ENCODE results near the gene TEF. TPM values are rescaled to one million over a fixed set of nuclear protein-coding genes. Genes with fewer than 3 reads are reported as not detected.

Gene TEF
- total RNA-seq, 1 experiment from 2014 or later: 2.2 TPM

- POLR2A ChIA-PET: no interaction called here
- no TSS peak for BruUV-seq (replicated peaks)
- CTCF ChIA-PET: no interaction called here
Observed at GRCh38 chr22:41343717-41344116, 38.0 kb upstream of the TEF start.

GRCh38 chr22:41344189-41344788, 37.5 kb upstream of the TEF start:
- Mint-ChIP-seq H3K4me3 (ENCODE audit: unreplicated experiment) (no peak overlapping the region), H3K4me1 (ENCODE audit: insufficient read depth, unreplicated experiment) (no peaks in the 10 kb centered on the region), H3K27ac (ENCODE audit: low read depth, unreplicated experiment) (no peak overlapping the region), H3K9me3 (ENCODE audit: unreplicated experiment) (no peaks in the 10 kb centered on the region), H3K27me3 (ENCODE audit: insufficient read depth, unreplicated experiment) (no peaks in the 10 kb centered on the region), H3K36me3 (ENCODE audit: insufficient read depth, unreplicated experiment) (peaks cover 68% of the 10 kb centered on the region)
- intact Hi-C loops (cut with micrococcal nuclease): no loop called here
- no TSS peak for BruUV-seq (replicated peaks)
- DNase-seq (ENCODE audit: unreplicated experiment): no peak
- TF ChIP-seq CTCF (IDR thresholded peaks at IDR 0.05; ENCODE audit: unreplicated experiment): no peak
- ChIA-PET POLR2A (interaction anchor here (1.5 kb wide), 1 partner anchor 105 kb away, joined by 3 read pairs; no protein-coding TSS in a partner anchor), CTCF (no interaction called here)

More at GRCh38 chr22:41343717-41344116, 38.0 kb upstream of the TEF start:
- H3K27ac Mint-ChIP-seq (ENCODE audit: low read depth, unreplicated experiment): no peak overlapping the region
- no peaks in the 10 kb centered on the region for H3K27me3 Mint-ChIP-seq (ENCODE audit: insufficient read depth, unreplicated experiment)
- no peak for DNase-seq (ENCODE audit: unreplicated experiment)
- no peaks in the 10 kb centered on the region for H3K4me1 Mint-ChIP-seq (ENCODE audit: insufficient read depth, unreplicated experiment)
- intact Hi-C loops (cut with micrococcal nuclease): no loop called here
- no peak for TF ChIP-seq CTCF (IDR thresholded peaks at IDR 0.05; ENCODE audit: unreplicated experiment)
- H3K4me3 Mint-ChIP-seq (ENCODE audit: unreplicated experiment): no peak overlapping the region
- no peaks in the 10 kb centered on the region for H3K9me3 Mint-ChIP-seq (ENCODE audit: unreplicated experiment)
- H3K36me3 Mint-ChIP-seq (ENCODE audit: insufficient read depth, unreplicated experiment): peaks cover 73% of the 10 kb centered on the region

- Mint-ChIP-seq H3K36me3 (ENCODE audit: insufficient read depth, unreplicated experiment) (peaks cover 64% of the 10 kb centered on the region), H3K9me3 (ENCODE audit: unreplicated experiment) (no peaks in the 10 kb centered on the region), H3K4me3 (ENCODE audit: unreplicated experiment) (no peak overlapping the region), H3K4me1 (ENCODE audit: insufficient read depth, unreplicated experiment) (peaks cover 11% of the 10 kb centered on the region), H3K27me3 (ENCODE audit: insufficient read depth, unreplicated experiment) (no peaks in the 10 kb centered on the region), H3K27ac (ENCODE audit: low read depth, unreplicated experiment) (no peak overlapping the region)
- CTCF ChIA-PET: no interaction called here
- BruUV-seq (replicated peaks): no TSS peak
- POLR2A ChIA-PET: interaction anchor here (1.5 kb wide), 1 partner anchor 103 kb away, joined by 3 read pairs; no protein-coding TSS in a partner anchor
- intact Hi-C loops (cut with micrococcal nuclease): no loop called here
- TF ChIP-seq CTCF (IDR thresholded peaks at IDR 0.05; ENCODE audit: unreplicated experiment): no peak
- DNase-seq (ENCODE audit: unreplicated experiment): no peak
Observed at GRCh38 chr22:41345807-41346335, 35.9 kb upstream of the TEF start.

GRCh38 chr22:41347066-41347859, 34.5 kb upstream of the TEF start:
- H3K36me3 Mint-ChIP-seq (ENCODE audit: insufficient read depth, unreplicated experiment): peaks cover 59% of the 10 kb centered on the region
- no peaks in the 10 kb centered on the region for H3K27me3 Mint-ChIP-seq (ENCODE audit: insufficient read depth, unreplicated experiment)
- intact Hi-C loops (cut with micrococcal nuclease): no loop called here
- ChIA-PET CTCF (interaction anchor here (0.6 kb wide), 1 partner anchor 20 kb away, joined by 4 read pairs; no protein-coding TSS in a partner anchor), POLR2A (interaction anchor here (0.5 to 0.6 kb wide), 2 partner anchors 29 to 118 kb away, joined by 3 read pairs; no protein-coding TSS in a partner anchor)
- H3K9me3 Mint-ChIP-seq (ENCODE audit: unreplicated experiment): no peaks in the 10 kb centered on the region
- no peak overlapping the region for H3K27ac Mint-ChIP-seq (ENCODE audit: low read depth, unreplicated experiment)
- H3K4me1 Mint-ChIP-seq (ENCODE audit: insufficient read depth, unreplicated experiment): peaks cover 20% of the 10 kb centered on the region
- DNase-seq (ENCODE audit: unreplicated experiment): no peak
- BruUV-seq (replicated peaks): no TSS peak
- TF ChIP-seq CTCF (IDR thresholded peaks at IDR 0.05; ENCODE audit: unreplicated experiment): no peak
- H3K4me3 Mint-ChIP-seq (ENCODE audit: unreplicated experiment): no peak overlapping the region

Measured in MCF 10A (cell line).